Myocyte (in vitro differentiated cells): ENCODE results near the gene GNAT2. TPM values are rescaled to one million over a fixed set of nuclear protein-coding genes. Genes with fewer than 3 reads are reported as not detected.

Experiments used
- DNase-seq: peaks from one replicate; pipeline ENCODE4 v3.0.0-alpha.2; 2012; ENCODE audit warnings: low read depth
- total RNA-seq: library from RNA; depleted of rRNA; stranded (reverse); fragments of >200 nt; gene quantifications from 2 replicates; pipeline ENCODE4 v1.2.3, GENCODE V29; 2014

GNAT2 gene
- total RNA-seq, 1 donor from 2014 or later = 0.13 TPM

- no peak for DNase-seq
These were observed 9.3 kb upstream of the GNAT2 start for GRCh38 chr1:109628540-109629321.

DNA sequence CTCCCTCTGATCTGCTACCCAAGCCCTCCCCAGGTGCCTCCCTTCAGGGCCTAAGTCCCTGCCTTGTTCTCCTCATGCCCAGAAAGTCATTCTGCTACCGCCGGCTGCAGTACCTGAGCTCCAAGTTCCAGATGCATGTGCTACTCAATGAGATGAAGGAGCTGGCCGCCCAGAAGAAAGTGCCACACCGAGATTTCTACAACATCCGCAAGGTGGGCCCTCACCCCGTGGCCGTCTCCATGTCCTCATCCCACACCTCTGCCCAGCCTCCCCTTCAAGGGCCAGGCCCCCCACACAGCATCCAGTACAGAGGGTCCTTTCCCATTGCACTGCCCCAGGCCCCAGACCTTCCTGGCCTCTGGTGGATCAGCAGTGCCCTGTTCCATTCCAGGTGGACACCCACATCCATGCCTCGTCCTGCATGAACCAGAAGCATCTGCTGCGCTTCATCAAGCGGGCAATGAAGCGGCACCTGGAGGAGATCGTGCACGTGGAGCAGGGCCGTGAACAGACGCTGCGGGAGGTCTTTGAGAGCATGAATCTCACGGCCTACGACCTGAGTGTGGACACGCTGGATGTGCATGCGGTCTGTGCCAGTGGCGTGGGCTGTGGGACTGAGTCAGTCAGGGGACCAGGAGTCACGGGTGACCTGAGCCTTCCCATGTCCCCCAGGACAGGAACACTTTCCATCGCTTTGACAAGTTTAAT, 8.4 kb upstream of the GNAT2 start:
- DNase-seq = no peak

DNA sequence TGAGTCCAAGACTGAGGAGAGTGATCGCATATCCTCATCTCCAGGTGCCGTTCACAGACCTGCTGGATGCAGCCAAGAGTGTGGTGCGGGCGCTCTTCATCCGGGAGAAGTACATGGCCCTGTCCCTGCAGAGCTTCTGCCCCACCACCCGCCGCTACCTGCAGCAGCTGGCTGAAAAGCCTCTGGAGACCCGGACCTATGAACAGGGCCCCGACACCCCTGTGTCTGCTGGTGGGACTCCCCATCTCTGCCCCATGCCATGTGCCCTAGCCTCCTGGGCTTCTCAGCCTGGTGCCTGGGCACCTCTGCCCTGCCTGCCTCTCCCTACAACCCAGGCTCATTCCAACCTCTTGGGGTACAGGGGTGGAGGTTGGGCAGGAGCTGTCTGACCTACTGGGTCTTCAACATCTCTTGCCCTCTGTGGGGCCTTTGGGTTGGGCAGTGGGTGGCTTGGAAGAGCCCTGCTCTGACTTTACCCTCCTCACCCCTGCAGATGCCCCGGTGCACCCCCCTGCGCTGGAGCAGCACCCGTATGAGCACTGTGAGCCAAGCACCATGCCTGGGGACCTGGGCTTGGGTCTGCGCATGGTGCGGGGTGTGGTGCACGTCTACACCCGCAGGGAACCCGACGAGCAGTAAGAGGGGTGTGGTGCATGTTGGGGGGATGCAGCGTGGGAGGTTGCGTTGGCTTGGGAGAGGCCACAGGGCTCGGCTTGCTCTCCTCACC, 7.4 kb upstream of the GNAT2 start:
- no peak for DNase-seq

GRCh38 chr1:109625601-109626560, 6.5 kb upstream of the GNAT2 start:
- no peak for DNase-seq

DNA sequence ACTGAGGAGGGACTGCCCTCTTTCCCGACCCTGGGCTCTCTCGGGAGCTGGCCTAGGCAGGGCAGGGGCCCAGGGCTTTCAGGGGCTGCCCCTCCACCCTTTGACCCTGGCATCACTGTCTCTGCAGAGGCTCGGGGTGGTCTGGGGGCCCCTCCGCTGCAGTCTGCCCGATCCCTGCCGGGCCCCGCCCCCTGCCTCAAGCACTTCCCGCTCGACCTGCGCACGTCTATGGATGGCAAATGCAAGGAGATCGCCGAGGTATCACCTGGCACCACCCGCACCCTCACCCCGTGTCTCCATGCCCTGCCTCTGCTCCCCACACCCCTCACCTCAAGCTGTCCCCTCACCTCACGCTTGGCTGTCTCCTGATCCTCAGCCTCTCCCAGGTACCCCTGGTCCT, 5.8 kb upstream of the GNAT2 start:
- no peak for DNase-seq

DNA sequence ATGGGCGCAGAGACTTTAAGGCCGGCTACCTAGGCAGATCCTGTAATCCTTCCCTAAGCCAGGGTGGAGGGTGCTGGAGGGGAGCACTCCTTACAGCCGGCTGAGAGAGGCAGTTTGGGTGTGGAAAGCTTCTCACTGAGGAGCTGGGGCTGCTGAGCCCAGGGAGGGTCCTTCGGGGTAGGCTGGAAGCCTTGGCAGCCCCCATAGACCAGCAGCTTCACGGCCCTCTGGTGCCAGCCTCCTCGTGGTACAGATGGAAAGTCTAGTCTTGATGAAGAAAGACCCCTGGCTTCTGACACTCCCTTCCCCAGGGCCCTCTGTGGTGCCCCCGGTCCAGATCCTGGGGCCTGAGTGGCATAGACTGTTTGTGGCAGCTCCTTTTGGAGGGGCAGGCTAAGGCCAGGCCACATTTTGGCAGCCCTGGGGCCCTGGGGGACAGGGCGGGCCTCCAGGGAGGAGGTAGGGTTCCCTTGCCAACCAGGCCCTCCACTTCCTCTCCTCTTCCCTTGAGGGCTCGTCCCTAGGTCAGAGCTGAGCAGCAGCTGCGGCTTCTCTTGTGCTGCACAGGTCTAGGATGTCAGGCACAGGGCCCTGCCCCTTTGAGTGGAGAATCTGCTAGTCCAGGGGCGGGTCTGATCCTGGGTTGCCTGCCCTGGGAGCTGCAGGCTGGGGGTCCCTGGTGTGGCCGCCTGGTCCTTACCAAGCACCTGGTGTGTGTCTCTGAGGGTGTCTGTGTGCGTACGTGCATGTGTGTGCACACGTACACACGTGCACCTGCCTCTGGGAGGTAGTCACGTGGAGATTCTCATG, 5.0 kb upstream of the GNAT2 start:
- no peak for DNase-seq

DNA sequence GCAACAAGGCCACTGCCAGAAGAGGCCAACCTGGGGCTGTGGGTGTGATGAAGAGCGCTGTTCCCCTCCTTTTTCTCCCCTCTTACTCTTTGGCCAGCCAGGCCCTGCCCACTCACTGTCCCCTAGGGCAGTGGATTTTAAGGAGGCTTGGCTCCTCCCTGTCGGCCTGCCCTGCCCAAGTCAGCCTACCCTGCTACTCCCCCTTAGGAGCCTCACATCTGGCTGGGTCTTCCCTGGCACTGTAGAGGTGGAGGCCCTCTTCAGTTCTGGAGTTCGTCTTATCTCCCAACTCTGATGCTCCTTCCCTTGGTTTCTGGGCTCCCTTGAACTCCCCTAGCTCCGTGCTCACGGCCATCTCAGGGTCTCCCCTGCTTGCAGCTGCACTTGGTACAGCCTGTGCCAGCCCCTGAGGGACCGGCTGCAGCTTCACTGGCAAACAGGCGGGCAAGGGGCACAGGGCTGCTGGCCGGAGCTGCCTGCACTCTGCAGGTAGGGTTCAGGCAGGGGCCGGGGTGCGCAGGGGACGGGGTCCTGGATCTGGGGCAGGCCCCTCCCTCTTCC, 4.3 kb upstream of the GNAT2 start:
- no peak for DNase-seq

- no peak for DNase-seq
These were observed 3.5 kb upstream of the GNAT2 start for GRCh38 chr1:109622895-109623294.

DNA sequence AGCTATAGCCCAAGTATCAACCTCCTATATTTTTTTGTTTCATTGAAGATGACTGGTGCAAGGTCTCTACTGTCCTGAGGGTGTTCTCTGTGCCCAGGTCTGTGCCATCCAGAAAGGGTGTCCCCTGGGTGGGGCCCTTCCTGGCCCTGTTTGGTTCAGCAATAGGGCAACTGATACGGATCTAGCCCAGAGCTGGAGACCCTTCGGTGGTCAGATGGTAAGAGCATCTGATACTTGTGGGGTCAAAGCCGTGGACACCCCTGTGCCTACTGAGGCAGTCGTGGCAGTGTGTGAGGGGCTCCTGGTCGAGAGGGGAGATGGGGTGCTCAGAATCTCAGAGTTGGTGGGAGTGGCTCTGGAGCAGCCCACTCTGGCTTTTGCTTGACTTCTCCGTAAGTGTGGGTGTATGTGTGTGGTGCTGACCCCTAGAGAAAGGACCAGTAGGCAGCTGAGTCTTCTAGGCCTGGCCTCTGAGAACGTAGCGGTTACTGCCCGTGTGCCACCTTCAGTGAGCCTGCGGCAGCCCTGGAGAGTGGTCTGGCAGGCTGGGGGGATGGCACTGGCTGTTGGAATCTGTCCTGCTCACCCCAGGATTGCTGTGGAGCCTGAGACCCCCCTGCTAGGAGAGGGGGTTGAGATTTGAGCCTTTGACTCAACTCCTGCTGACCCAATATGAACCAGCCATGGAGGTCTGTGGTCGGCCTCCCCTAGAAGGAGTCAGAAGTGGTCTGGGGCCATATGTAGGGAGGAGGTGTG, 2.9 kb upstream of the GNAT2 start:
- DNase-seq = no peak

DNA sequence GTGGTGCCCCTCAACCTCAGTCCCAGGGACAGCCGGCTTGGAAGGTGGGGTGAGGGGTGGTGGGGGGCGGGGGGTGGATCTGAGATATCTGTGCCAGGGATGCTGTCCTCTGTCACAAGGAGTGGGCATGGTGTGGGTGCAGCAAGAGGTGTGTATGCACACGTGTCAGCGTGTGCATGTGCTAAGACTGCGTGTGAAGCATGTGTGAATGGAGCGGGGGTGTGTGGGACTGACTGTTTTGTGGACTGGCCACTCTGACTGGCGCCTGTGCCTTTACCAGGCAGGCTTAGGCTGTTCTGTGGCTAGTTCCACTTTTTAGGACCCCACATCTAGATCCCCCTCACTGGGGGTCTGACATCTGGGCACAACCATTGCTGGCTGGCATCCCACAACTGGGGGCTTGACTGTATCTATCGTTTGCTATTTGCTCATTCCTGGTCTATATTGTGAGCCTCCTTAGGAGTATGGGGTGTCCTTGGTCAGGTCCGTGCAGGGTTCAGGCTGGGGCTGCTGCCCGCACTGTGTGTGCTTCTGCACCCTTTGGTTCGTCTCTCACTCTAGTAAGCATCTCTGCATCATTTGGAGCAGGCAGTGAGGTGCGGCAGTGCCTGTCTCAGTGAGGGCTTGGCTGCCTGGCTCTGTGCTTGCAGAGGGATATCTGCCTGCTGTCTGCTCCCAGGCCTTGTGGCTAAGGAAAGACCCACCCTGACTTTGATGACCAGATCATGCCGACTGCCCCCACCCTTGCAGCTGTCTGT, 2.1 kb upstream of the GNAT2 start:
- no peak for DNase-seq

- peak; percentile 87 for DNase-seq
These were observed 1.4 kb upstream of the GNAT2 start for GRCh38 chr1:109620841-109621286.

DNA sequence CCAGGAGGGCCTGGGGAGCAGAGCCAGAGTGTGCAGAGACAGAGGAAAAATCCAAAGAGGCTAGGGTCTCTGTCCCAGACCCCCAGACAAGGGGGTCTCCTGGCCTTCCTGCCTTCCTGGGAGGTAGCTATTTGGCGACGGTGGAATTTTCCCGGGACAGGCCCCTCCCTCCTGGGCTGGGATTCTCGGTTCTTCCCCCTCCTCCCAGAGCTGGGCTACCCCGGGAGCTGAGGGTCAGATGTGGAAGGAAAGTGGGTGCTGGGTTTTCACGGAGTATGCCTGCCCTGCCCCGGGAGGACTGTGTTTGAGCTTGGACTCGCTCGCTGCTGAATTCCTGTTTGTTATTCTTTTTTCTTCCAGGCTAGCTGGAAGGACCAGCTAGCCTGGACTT, 980 bp upstream of the GNAT2 start:
- DNase-seq = peak; percentile 52

- no peak for DNase-seq
These were observed 498 bp downstream of the GNAT2 start for GRCh38 chr1:109618661-109619575.

- peak; percentile 69 for DNase-seq
These were observed 2.1 kb downstream of the GNAT2 start for GRCh38 chr1:109617291-109617801.

GRCh38 chr1:109616391-109616790, 3.0 kb downstream of the GNAT2 start:
- no peak for DNase-seq

- DNase-seq = no peak
These were observed 3.5 kb downstream of the GNAT2 start for GRCh38 chr1:109615879-109616278.
